WTC11 (cell line): ENCODE data around the gene RASL11B. TPM values are rescaled to one million over a fixed set of nuclear protein-coding genes. Genes with fewer than 3 reads are reported as not detected.

Experiments
- ATAC-seq: fragments of 200-7000 bp; cut with Tn5 transposase; 2 replicates; pipeline ENCODE4 v1.10.0; 2021; ENCODE audit warnings: mild to moderate bottlenecking, moderate library complexity
- CTCF ChIA-PET: fragments of 300-600 bp; sonication (Branson Sonifier 250); formaldehyde crosslinking; loops from one replicate; lab custom pipeline; 2021; ENCODE audit warnings: antibody characterized with exemption; lab: Charles Lee
- POLR2A ChIA-PET: fragments of 350-600 bp; sonication (Branson Sonifier 250); formaldehyde crosslinking; loops from one replicate; lab custom pipeline; 2021; ENCODE audit warnings: antibody characterized with exemption; lab: Charles Lee
- DNase-seq: peaks from one replicate; pipeline ENCODE4 v3.0.0; 2021; ENCODE audit warnings: low spot score
- H3K27ac Mint-ChIP-seq: 2 replicates; pipeline ENCODE4 v1.8.0; 2021; ENCODE audit warnings: mixed read lengths
- H3K27me3 Mint-ChIP-seq: 2 replicates; pipeline ENCODE4 v1.8.0; 2021; ENCODE audit warnings: low read depth, mild to moderate bottlenecking, moderate library complexity, mixed read lengths
- H3K36me3 Mint-ChIP-seq: 2 replicates; pipeline ENCODE4 v1.8.0; 2021; ENCODE audit warnings: mixed read lengths
- H3K4me1 Mint-ChIP-seq: 2 replicates; pipeline ENCODE4 v1.8.0; 2022; ENCODE audit warnings: mixed read lengths
- H3K4me3 Mint-ChIP-seq: 2 replicates; pipeline ENCODE4 v1.8.0; 2021; ENCODE audit warnings: mild to moderate bottlenecking, moderate library complexity, mixed read lengths
- H3K9me3 Mint-ChIP-seq: 2 replicates; pipeline ENCODE4 v1.8.0; 2021; ENCODE audit warnings: mixed read lengths
- ATF6 ChIP-seq: sonication (generic); formaldehyde crosslinking; IDR thresholded peaks from 2 replicates; pipeline ENCODE4 v1.8.1; 2023; ENCODE audit warnings: mild to moderate bottlenecking, missing genetic modification reagents
- CREB1 ChIP-seq: sonication (generic); formaldehyde crosslinking; IDR thresholded peaks from 2 replicates; pipeline ENCODE4 v1.8.0; 2023; ENCODE audit warnings: mild to moderate bottlenecking, missing genetic modification reagents
- E2F1 ChIP-seq: sonication (generic); formaldehyde crosslinking; IDR thresholded peaks from 2 replicates; pipeline ENCODE4 v1.8.0; 2022; ENCODE audit warnings: mild to moderate bottlenecking, missing genetic modification reagents
- ELF4 ChIP-seq: sonication (generic); formaldehyde crosslinking; IDR thresholded peaks from 2 replicates; pipeline ENCODE4 v1.8.1; 2022; ENCODE audit warnings: low read depth, mild to moderate bottlenecking, moderate library complexity, missing genetic modification reagents
- FOXK1 ChIP-seq: sonication (generic); formaldehyde crosslinking; IDR thresholded peaks from 2 replicates; pipeline ENCODE4 v1.8.0; 2022; ENCODE audit warnings: mild to moderate bottlenecking, moderate library complexity, missing genetic modification reagents
- GTF2I ChIP-seq: fragments of 250-450 bp; sonication (Bioruptor Pico); conservative IDR thresholded peaks from 2 replicates; pipeline ENCODE4 v1.4.0; 2021; ENCODE audit warnings: mild to moderate bottlenecking
- IRF2 ChIP-seq: sonication (generic); formaldehyde crosslinking; IDR thresholded peaks from 2 replicates; pipeline ENCODE4 v1.8.0; 2022; ENCODE audit warnings: low read depth, missing genetic modification reagents, borderline replicate concordance
- MXD4 ChIP-seq: fragments of 250-450 bp; sonication (Bioruptor Pico); IDR thresholded peaks from 2 replicates; pipeline ENCODE4 v1.8.0; 2021; ENCODE audit warnings: mild to moderate bottlenecking, moderate library complexity, borderline replicate concordance
- NR3C1 ChIP-seq: sonication (generic); formaldehyde crosslinking; conservative IDR thresholded peaks from 2 replicates; pipeline ENCODE4 v1.8.1; 2023; ENCODE audit warnings: low read depth, mild to moderate bottlenecking, missing genetic modification reagents
- PRRX2 ChIP-seq: fragments of 250-450 bp; sonication (Bioruptor Pico); IDR thresholded peaks from 2 replicates; pipeline ENCODE4 v1.8.0; 2021; ENCODE audit warnings: mild to moderate bottlenecking
- RELA ChIP-seq: sonication (generic); formaldehyde crosslinking; IDR thresholded peaks from 2 replicates; pipeline ENCODE4 v1.8.1; 2022; ENCODE audit warnings: missing genetic modification reagents, mild to moderate bottlenecking, borderline replicate concordance
- SOX15 ChIP-seq: fragments of 250-450 bp; sonication (Bioruptor Pico); IDR thresholded peaks from 2 replicates; pipeline ENCODE4 v1.9.0; 2021; ENCODE audit warnings: mild to moderate bottlenecking
- SP1 ChIP-seq: sonication (generic); formaldehyde crosslinking; conservative IDR thresholded peaks from 2 replicates; pipeline ENCODE4 v1.8.1; 2022; ENCODE audit warnings: missing genetic modification reagents
- TEAD1 ChIP-seq: sonication (generic); formaldehyde crosslinking; IDR thresholded peaks from 2 replicates; pipeline ENCODE4 v1.8.0; 2022; ENCODE audit warnings: mild to moderate bottlenecking, missing genetic modification reagents
- USF1 ChIP-seq: sonication (generic); formaldehyde crosslinking; IDR thresholded peaks from 2 replicates; pipeline ENCODE4 v1.8.0; 2022; ENCODE audit warnings: mild to moderate bottlenecking, missing genetic modification reagents
- ZNF671 ChIP-seq: fragments of 250-450 bp; sonication (Bioruptor Pico); IDR thresholded peaks from 2 replicates; pipeline ENCODE4 v1.8.0; 2021; ENCODE audit warnings: mild to moderate bottlenecking
- total RNA-seq: library from RNA; stranded (reverse); gene quantifications from 3 replicates; pipeline ENCODE4 v1.2.3, GENCODE V29; 2021
- TF ChIP-seq, protein P1 (sequence below): fragments of 250-450 bp; sonication (Bioruptor Pico); IDR thresholded peaks from 2 replicates; pipeline ENCODE4 v1.9.0; 2021; ENCODE audit warnings: mild to moderate bottlenecking
- TF ChIP-seq, protein P2 (sequence below): sonication (generic); formaldehyde crosslinking; IDR thresholded peaks from 2 replicates; pipeline ENCODE4 v1.8.0; 2023; ENCODE audit warnings: missing genetic modification reagents
- TF ChIP-seq, protein P3 (sequence below): sonication (generic); formaldehyde crosslinking; IDR thresholded peaks from 2 replicates; pipeline ENCODE4 v1.8.1; 2023; ENCODE audit warnings: mild to moderate bottlenecking, missing genetic modification reagents, moderate library complexity
- TF ChIP-seq, protein P4 (sequence below): sonication (generic); formaldehyde crosslinking; IDR thresholded peaks from 2 replicates; pipeline ENCODE4 v1.8.1; 2022; ENCODE audit warnings: low read depth, mild to moderate bottlenecking, moderate library complexity, missing genetic modification reagents, borderline replicate concordance

The RASL11B gene
- total RNA-seq, 1 experiment from 2014 or later = 58.5 TPM

- no peak for TF ChIP-seq CREB1 (CRISPR knock-in tag)
- no peak for TF ChIP-seq IRF2 (CRISPR knock-in tag)
- TF ChIP-seq, protein P1, sequence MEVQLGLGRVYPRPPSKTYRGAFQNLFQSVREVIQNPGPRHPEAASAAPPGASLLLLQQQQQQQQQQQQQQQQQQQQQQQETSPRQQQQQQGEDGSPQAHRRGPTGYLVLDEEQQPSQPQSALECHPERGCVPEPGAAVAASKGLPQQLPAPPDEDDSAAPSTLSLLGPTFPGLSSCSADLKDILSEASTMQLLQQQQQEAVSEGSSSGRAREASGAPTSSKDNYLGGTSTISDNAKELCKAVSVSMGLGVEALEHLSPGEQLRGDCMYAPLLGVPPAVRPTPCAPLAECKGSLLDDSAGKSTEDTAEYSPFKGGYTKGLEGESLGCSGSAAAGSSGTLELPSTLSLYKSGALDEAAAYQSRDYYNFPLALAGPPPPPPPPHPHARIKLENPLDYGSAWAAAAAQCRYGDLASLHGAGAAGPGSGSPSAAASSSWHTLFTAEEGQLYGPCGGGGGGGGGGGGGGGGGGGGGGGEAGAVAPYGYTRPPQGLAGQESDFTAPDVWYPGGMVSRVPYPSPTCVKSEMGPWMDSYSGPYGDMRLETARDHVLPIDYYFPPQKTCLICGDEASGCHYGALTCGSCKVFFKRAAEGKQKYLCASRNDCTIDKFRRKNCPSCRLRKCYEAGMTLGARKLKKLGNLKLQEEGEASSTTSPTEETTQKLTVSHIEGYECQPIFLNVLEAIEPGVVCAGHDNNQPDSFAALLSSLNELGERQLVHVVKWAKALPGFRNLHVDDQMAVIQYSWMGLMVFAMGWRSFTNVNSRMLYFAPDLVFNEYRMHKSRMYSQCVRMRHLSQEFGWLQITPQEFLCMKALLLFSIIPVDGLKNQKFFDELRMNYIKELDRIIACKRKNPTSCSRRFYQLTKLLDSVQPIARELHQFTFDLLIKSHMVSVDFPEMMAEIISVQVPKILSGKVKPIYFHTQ (CRISPR knock-in tag) = no peak
- no peak for TF ChIP-seq ZNF671 (CRISPR knock-in tag)
- no peak for TF ChIP-seq ATF6
- TF ChIP-seq E2F1 (CRISPR knock-in tag) = no peak
- TF ChIP-seq MXD4 (CRISPR knock-in tag) = no peak
- TF ChIP-seq ELF4 (CRISPR knock-in tag) = no peak
- no peak for TF ChIP-seq SP1 (CRISPR knock-in tag)
- no peak for TF ChIP-seq RELA (CRISPR knock-in tag)
- TF ChIP-seq PRRX2 (CRISPR knock-in tag) = no peak
- no peak for TF ChIP-seq FOXK1 (CRISPR knock-in tag)
- TF ChIP-seq, protein P2, sequence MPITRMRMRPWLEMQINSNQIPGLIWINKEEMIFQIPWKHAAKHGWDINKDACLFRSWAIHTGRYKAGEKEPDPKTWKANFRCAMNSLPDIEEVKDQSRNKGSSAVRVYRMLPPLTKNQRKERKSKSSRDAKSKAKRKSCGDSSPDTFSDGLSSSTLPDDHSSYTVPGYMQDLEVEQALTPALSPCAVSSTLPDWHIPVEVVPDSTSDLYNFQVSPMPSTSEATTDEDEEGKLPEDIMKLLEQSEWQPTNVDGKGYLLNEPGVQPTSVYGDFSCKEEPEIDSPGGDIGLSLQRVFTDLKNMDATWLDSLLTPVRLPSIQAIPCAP = no peak
- TF ChIP-seq, protein P3, sequence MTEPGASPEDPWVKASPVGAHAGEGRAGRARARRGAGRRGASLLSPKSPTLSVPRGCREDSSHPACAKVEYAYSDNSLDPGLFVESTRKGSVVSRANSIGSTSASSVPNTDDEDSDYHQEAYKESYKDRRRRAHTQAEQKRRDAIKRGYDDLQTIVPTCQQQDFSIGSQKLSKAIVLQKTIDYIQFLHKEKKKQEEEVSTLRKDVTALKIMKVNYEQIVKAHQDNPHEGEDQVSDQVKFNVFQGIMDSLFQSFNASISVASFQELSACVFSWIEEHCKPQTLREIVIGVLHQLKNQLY = no peak
- Mint-ChIP-seq H3K4me3 (peak overlapping the region; percentile 22; the same call in 1 of the 2 replicates), H3K9me3 (peaks cover 27% of the 10 kb centered on the region), H3K27ac (peak overlapping the region; percentile 58; the same call in 1 of the 2 replicates), H3K27me3 (no peaks in the 10 kb centered on the region), H3K4me1 (peaks cover 56% of the 10 kb centered on the region), H3K36me3 (peaks cover 55% of the 10 kb centered on the region)
- ChIA-PET CTCF (interaction anchor here (0.7 to 1.1 kb wide), 2 partner anchors 8 to 121 kb away, joined by 3 read pairs; no protein-coding TSS in a partner anchor), POLR2A (interaction anchor here (0.8 kb wide), 1 partner anchor 14 kb away, joined by 4 read pairs; no protein-coding TSS in a partner anchor)
- no peak for ATAC-seq
- DNase-seq = no peak
Measured at GRCh38 chr4:52860361-52860760, 1.8 kb upstream of the RASL11B start.

DNA sequence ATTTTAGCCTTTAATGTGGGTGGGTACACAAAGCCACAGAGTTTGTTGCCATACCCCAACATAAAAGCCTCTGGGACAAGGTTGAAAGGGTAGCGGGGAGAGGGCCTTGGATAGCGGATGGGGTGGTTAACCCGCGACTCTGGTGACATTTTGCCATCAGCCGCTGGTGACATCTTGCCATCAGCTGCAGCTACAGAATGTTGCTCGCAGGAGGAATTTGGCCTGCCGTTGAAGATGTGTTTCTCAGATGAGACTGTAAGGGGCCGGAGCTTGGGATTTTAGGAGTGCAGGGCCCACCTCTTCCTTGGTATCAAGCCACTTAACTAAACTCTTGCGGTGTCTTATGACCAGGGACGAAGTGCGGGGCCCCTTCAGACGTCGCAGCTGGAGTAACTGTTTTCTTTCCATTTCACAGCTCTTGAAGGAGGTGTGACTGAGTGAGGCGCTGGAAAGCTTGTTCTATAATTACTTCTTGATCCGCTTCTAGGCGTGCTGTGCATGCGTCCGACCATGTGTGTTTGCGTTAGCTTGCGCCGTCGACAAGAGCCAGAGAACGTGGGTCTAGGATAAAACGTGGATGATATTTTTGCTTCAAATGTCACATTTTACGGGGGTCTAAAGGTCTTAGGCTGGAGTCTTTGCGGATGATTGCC, 820 bp upstream of the RASL11B start:
- ATAC-seq (no peak), DNase-seq (peak; percentile 23)
- H3K27me3 Mint-ChIP-seq = no peaks in the 10 kb centered on the region
- CTCF ChIA-PET = interaction anchor here (1.0 to 1.5 kb wide), 3 partner anchors 50 to 316 kb away, joined by 3 to 11 read pairs (median 3); no protein-coding TSS in a partner anchor
- peak overlapping the region; percentile 83 for H3K27ac Mint-ChIP-seq
- H3K9me3 Mint-ChIP-seq = peaks cover 27% of the 10 kb centered on the region
- peaks cover 60% of the 10 kb centered on the region for H3K4me1 Mint-ChIP-seq
- peak overlapping the region; percentile 90 for H3K4me3 Mint-ChIP-seq
- peaks cover 64% of the 10 kb centered on the region for H3K36me3 Mint-ChIP-seq
- POLR2A ChIA-PET = interaction anchor here (0.5 to 1.3 kb wide), 3 partner anchors 13 to 127 kb away, joined by 3 to 5 read pairs (median 4); no protein-coding TSS in a partner anchor
- no peak for TF ChIP-seq NR3C1
- TF ChIP-seq, protein P1 (CRISPR knock-in tag) = no peak
- no peak for TF ChIP-seq GTF2I
- no peak for TF ChIP-seq ELF4 (CRISPR knock-in tag)
- TF ChIP-seq TEAD1 (CRISPR knock-in tag) = no peak
- no peak for TF ChIP-seq USF1 (CRISPR knock-in tag)
- no peak for TF ChIP-seq SOX15 (CRISPR knock-in tag)
- TF ChIP-seq, protein P4, sequence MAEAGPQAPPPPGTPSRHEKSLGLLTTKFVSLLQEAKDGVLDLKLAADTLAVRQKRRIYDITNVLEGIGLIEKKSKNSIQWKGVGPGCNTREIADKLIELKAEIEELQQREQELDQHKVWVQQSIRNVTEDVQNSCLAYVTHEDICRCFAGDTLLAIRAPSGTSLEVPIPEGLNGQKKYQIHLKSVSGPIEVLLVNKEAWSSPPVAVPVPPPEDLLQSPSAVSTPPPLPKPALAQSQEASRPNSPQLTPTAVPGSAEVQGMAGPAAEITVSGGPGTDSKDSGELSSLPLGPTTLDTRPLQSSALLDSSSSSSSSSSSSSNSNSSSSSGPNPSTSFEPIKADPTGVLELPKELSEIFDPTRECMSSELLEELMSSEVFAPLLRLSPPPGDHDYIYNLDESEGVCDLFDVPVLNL (CRISPR knock-in tag) = no peak
- TF ChIP-seq CREB1 (CRISPR knock-in tag) = no peak
